Stimulated activated naive CD8-positive, alpha-beta T cell treated with anti-CD3 and anti-CD28 coated beads, Interleukin-15, amount 100 ng/mL, for 72 hours (primary cell): Measurements from ENCODE around the gene SLC38A8.
A peak's percentile ranks its signal among the peaks of the same experiment; 100 is the strongest.

ENCODE experiments used
- ATAC-seq: fragments of 150-1000 bp; cut with Tn5 transposase; 2 replicates; pipeline ENCODE4 v1.10.0; 2021; ENCODE audit warnings: mild to moderate bottlenecking, moderate library complexity
- DNase-seq, 2 donors: peaks; one replicate each; pipeline ENCODE4 v3.0.0; 2021 to 2022
- H3K27ac Mint-ChIP-seq, 2 donors: one replicate each; pipeline ENCODE4 v1.8.0; 2022; ENCODE audit warnings: mild to moderate bottlenecking in 2 of 2, mixed read lengths in 2 of 2, moderate library complexity in 2 of 2
- H3K27me3 Mint-ChIP-seq: one replicate; pipeline ENCODE4 v1.8.0; 2022; ENCODE audit warnings: mixed read lengths
- H3K4me1 Mint-ChIP-seq: one replicate; pipeline ENCODE4 v1.8.0; 2022; ENCODE audit warnings: mild to moderate bottlenecking, mixed read lengths
- H3K4me3 Mint-ChIP-seq, 2 donors: one replicate each; pipeline ENCODE4 v1.8.0; 2022; ENCODE audit warnings: mild to moderate bottlenecking in 2 of 2, mixed read lengths in 2 of 2, moderate library complexity in 1 of 2
- H3K9me3 Mint-ChIP-seq, 2 donors: one replicate each; pipeline ENCODE4 v1.8.0; 2022; ENCODE audit warnings: mixed read lengths in 2 of 2

SLC38A8 gene

DNA sequence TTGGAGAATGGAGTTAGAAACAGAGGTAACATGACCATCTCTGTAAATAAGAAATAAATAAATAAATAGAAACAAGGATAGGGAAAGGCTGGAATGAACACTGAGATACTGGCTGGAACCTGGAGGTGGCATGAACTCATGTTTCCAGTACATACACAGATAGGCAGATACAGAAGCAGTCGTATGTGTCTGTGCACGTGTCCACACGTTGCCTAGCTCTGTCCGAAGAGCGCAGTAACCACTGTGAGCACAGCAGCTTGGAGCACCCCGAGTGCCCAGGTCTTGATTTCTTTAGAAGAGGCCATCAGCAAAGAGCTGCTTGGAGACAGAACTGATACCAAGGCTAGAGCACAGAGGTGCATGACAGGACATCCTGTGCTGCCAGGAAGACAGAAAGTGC, 37.1 kb upstream of the SLC38A8 start:
- H3K4me1 Mint-ChIP-seq, result peaks cover 6% of the 10 kb centered on the region
- no peaks in the 10 kb centered on the region for H3K27me3 Mint-ChIP-seq
- H3K4me3 Mint-ChIP-seq, result no peak overlapping the region
- no peak overlapping the region for H3K27ac Mint-ChIP-seq
- DNase-seq (no peak), ATAC-seq (no peak)
- H3K9me3 Mint-ChIP-seq, result no peaks in the 10 kb centered on the region

DNA sequence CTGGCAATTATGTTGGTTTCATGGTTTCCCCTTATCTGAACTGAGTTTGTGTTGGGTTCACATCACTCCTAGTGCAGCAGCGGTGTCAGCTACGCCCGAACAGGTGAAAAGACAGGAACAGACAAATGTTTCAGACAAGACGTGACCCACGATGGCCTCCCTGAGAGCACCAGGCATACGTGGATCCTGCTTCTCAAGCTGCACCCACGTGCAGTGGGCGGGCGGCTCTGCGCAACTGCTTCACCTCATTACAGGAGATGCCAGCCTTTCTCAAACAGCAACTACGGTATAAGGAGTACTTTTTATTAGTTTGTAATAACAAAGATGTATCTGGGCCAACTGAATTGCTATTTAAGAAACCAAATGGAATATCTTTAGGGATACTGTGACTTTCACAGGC, 32.8 kb upstream of the SLC38A8 start:
- Mint-ChIP-seq H3K27me3 (no peaks in the 10 kb centered on the region), H3K27ac (no peak overlapping the region), H3K4me1 (peaks cover 6% of the 10 kb centered on the region), H3K4me3 (no peak overlapping the region), H3K9me3 (no peaks in the 10 kb centered on the region)
- ATAC-seq (no peak), DNase-seq (no peak)

DNA sequence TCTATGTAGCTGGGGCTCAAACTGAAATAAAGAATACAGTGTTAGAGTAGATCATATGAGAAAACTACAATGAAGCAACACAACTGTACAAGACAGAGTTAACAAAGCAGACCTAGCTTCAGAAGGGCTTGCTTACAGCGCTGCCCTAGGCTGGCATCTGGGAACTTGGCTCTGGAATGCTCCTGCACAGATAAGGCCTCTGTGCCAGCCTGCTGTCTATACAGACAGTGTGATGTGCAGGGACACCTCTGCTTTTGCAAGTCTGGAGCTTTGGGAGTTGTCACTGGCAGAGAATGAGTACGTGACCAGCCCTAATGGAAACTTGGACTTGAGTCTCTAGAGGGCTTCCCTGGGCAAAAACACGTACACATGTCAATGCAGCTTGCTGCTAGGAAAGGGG, 32.1 kb upstream of the SLC38A8 start:
- DNase-seq (no peak), ATAC-seq (no peak)
- H3K27ac Mint-ChIP-seq, result no peak overlapping the region
- H3K4me3 Mint-ChIP-seq, result no peak overlapping the region
- no peaks in the 10 kb centered on the region for H3K9me3 Mint-ChIP-seq
- no peaks in the 10 kb centered on the region for H3K27me3 Mint-ChIP-seq
- peaks cover 6% of the 10 kb centered on the region for H3K4me1 Mint-ChIP-seq

DNA sequence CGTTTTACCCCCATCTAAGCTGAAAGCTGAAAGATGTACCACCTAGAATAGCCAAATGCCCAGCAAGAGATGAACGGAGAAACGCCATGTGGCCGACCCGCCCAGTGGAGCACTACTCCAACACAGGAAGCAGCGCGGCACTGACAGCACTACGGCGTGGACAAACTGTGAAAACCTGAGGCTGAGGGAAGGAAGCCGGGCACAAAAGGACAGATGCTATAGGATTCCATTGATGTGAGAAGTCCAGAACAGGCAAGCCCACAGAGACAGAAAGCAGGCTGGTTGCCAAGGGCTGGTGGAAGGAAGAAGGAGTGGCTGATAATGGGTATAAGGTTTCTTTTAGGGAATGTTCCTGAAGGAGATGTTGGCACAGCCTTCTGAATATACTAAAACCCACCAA, 29.4 kb upstream of the SLC38A8 start:
- no peaks in the 10 kb centered on the region for H3K4me1 Mint-ChIP-seq
- H3K4me3 Mint-ChIP-seq, result no peak overlapping the region
- no peak for DNase-seq

DNA sequence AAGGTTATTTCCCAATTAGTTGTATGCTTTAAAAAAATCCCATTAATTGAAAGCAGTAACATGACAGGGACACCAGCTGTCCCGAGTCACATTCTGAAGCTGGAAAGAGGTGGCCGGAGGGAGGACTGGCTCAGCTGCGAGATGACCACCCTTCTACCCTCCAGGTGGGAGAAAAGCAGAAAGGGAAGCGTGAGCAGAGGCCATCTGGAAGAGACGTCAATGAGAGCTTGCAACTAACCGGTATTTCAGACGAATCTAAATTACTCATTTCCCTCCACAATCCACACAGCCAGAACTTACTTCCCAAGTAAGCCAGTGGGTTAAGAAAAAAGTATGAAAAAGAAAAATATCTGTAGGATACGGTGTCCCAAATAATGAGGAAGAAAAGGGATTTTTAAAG, 28.5 kb upstream of the SLC38A8 start:
- no peaks in the 10 kb centered on the region for H3K4me1 Mint-ChIP-seq
- ATAC-seq (no peak), DNase-seq (no peak)
- H3K4me3 Mint-ChIP-seq, result no peak overlapping the region
- no peak overlapping the region for H3K27ac Mint-ChIP-seq
- H3K27me3 Mint-ChIP-seq, result no peaks in the 10 kb centered on the region
- no peaks in the 10 kb centered on the region for H3K9me3 Mint-ChIP-seq

More for the DNA sequence above, 29.4 kb upstream of the SLC38A8 start:
- ATAC-seq, result no peak
- no peaks in the 10 kb centered on the region for H3K27me3 Mint-ChIP-seq
- H3K9me3 Mint-ChIP-seq, result no peaks in the 10 kb centered on the region
- H3K27ac Mint-ChIP-seq, result no peak overlapping the region

DNA sequence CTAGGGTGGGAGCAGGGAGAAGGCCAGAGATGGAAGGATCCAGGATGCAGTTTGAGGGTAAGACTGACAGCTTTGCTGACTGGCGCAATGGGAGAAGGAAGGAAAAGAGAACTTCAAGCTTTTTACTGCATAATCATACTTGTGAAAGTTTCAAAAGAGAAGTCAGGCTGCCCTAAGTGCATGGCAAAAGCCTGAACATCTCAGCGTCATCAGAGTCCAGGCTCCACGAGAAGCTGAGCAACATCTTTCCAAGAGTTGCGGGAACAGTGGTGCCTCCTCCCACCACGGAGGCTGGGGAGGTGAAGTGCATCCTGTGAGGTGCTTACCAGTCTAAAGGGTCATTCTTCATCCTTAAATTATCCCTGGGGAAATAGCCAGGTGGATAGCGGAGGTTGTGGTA, 26.9 kb upstream of the SLC38A8 start:
- H3K27ac Mint-ChIP-seq, result peak overlapping the region in 1 of 2 donors; percentile 72
- H3K9me3 Mint-ChIP-seq, result no peaks in the 10 kb centered on the region
- no peak overlapping the region for H3K4me3 Mint-ChIP-seq
- H3K27me3 Mint-ChIP-seq, result no peaks in the 10 kb centered on the region
- ATAC-seq (no peak), DNase-seq (no peak)
- no peaks in the 10 kb centered on the region for H3K4me1 Mint-ChIP-seq

DNA sequence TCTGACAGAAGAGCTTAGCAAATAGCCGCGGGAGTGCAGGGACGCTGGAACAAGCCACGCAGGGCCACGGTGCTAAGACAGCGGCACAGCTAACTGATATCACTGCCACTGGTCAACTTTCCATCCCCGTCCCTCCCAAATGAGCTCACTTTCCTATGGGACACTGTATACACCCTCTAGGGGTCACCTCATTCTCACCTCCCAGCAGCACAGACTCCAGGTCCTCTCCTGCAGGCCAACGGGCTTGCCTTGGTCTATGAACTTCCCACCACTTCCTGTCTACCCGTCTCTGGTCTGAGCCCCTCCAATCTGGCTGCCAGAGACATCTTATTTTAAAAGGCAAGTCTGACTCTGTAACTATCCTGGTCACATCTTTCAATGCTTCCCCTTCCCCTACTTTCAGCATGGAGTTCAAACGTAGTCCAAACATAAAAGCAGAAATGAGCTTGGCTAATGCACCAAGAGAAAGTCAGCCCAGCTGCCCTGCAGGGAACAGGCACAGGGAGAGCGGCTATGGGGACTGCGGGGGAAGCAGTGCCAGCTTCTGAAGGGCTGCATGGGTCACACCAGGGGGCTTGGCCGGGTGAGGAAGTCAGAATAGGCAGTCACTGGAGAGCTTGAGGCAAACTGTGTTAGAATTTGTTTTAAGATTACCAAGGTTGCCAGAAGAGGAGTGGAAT, 26.3 kb upstream of the SLC38A8 start:
- Mint-ChIP-seq H3K27me3 (no peaks in the 10 kb centered on the region), H3K4me3 (no peak overlapping the region)

DNA sequence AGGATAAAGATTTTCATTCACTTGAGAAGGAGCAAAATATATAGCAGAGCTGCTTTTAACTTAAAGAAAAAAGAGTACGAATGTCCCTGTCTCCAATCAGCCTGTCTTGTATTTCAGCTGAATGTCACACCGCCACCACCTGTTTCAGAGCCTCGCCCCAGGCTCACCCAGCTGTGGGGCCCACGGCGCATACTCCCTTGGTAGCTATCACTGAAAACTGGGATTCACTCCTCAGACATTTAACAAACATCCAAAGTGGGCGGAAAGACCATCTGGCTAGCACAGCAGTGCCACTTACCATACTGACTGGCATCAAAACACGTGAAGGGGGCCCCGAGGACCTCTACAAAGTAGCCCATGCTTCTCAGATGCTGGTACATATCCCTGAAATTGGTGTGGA, 25.4 kb upstream of the SLC38A8 start:
- no peak for ATAC-seq
- H3K9me3 Mint-ChIP-seq, result no peaks in the 10 kb centered on the region
- H3K4me1 Mint-ChIP-seq, result peaks cover 6% of the 10 kb centered on the region
- H3K27ac Mint-ChIP-seq, result no peak overlapping the region
- no peak overlapping the region for H3K4me3 Mint-ChIP-seq
- H3K27me3 Mint-ChIP-seq, result no peaks in the 10 kb centered on the region
- no peak for DNase-seq

More for the DNA sequence above, 26.3 kb upstream of the SLC38A8 start:
- ATAC-seq (no peak), DNase-seq (no peak)
- Mint-ChIP-seq H3K9me3 (no peaks in the 10 kb centered on the region), H3K4me1 (no peaks in the 10 kb centered on the region), H3K27ac (peak overlapping the region in 1 of 2 donors; percentile 72)

DNA sequence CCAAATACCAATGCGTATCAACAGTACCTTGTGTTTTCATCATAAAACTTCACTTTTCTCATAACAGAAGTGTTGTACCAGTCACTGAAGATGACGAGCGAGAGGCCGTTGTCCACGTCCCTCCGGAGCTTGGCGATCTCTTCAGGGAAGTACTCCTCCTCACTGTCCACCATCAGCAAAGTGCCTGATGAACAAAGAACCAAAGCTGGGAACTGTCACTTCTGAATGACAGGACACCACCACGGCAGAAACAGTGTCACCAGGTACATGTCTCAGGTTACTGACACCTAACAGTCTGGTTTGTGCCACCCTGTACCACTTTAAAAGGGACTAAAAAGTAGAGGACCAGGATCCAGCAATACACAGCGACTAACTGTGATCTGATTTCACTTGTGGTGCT, 25.0 kb upstream of the SLC38A8 start:
- Mint-ChIP-seq H3K27me3 (no peaks in the 10 kb centered on the region), H3K9me3 (no peaks in the 10 kb centered on the region), H3K4me3 (no peak overlapping the region), H3K27ac (peak overlapping the region in 1 of 2 donors; percentile 9), H3K4me1 (peaks cover 10% of the 10 kb centered on the region)
- no peak for ATAC-seq
- DNase-seq, result no peak

DNA sequence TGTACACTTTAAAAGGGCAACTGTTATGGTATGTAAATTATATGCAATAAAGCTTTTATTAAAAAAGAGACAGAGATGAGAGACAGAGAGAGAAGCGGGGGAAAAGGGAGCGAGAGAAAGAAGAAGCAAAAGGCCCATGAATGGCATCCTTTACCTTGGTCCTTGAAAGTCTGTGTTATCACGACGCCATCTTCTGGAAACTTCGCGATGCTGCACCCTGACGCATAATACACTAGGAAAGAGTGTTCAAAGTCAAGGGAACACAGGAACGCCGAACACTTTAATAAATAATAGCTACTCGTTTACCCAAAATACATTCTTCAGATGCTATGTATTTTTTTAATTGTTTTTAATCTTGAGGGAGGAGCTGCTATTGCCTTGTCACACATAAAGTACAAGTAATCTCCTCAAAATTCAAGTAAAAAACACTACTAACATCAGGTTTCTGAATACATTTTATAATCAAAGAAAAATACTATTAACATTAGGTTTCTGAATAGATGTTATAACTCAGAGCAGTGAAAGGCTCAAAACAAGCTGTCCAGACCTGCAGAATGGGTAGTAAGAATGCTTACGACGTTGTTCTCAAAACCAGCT, 23.0 kb upstream of the SLC38A8 start:
- ATAC-seq, result peak; percentile 56
- Mint-ChIP-seq H3K4me1 (peaks cover 11% of the 10 kb centered on the region), H3K9me3 (no peaks in the 10 kb centered on the region), H3K4me3 (no peak overlapping the region), H3K27me3 (no peaks in the 10 kb centered on the region), H3K27ac (no peak overlapping the region)
- peak in 1 of 2 donors; percentile 16 for DNase-seq

DNA sequence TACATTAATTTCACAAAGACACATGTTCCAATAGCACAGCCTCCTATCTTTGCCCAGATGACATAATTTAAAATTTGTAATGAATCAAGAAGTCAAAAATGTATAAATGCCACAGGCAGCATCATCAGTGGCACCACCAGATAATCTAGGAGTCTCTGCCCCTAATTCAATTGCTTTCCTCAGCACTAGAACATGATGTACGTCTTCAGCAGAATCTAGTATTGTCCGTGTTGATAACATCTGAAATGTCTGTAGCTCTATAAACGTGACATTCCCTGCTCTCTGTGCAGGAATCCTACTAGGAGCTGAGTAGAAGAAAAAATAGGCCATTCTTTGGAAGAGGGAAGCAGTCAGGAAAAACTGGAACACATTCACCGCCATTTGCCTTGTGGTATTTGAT, 21.4 kb upstream of the SLC38A8 start:
- Mint-ChIP-seq H3K4me3 (no peak overlapping the region), H3K9me3 (no peaks in the 10 kb centered on the region), H3K27me3 (no peaks in the 10 kb centered on the region), H3K27ac (peak overlapping the region in 1 of 2 donors; percentile 27), H3K4me1 (peaks cover 11% of the 10 kb centered on the region)
- DNase-seq (no peak), ATAC-seq (no peak)

DNA sequence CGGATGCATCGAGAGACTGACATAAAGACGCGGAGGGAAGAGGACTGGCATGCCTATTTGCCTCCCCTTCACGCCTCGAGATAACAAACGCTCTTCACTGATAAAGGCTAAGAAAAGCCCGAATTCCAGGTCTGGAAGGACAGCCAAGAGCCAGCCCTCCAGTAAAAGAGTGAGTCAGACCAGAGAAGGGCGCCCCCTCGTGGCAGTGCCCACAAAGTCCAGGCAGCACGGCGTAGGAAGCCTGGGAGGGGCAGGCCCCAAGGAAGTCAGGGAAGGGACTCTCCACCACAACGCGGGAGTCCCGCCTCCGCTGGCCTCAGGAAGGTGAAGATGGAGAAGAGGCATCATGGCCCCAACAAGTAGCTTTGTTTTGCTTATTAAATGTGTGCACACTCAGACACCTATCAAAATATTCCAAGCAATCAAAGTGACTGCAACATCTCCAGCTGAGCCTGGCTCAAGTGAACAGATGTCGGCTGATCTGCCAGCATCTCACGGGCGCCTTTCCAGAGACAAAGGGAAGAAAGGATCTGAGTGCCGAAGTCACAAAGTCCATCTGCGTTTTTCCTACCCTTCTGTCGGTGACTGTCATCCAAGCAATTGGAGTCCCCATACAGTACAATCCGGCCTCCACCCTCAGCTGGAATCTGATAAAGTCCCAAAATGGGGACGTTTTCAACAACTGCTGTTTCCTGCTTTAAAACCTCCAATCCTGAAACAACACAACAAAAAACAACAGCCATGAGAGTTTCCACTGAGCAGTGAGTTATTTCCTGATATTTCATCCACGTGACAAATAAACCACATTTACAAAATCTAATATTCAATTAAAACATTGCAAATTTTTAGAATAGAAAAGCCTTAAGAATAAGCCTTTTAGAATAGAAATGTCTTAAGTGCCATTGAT, 20.4 kb upstream of the SLC38A8 start:
- Mint-ChIP-seq H3K27ac (no peak overlapping the region), H3K27me3 (no peaks in the 10 kb centered on the region), H3K4me1 (peaks cover 11% of the 10 kb centered on the region), H3K4me3 (no peak overlapping the region), H3K9me3 (no peaks in the 10 kb centered on the region)
- ATAC-seq (peak; percentile 80), DNase-seq (peak; percentile 54 to 60)

DNA sequence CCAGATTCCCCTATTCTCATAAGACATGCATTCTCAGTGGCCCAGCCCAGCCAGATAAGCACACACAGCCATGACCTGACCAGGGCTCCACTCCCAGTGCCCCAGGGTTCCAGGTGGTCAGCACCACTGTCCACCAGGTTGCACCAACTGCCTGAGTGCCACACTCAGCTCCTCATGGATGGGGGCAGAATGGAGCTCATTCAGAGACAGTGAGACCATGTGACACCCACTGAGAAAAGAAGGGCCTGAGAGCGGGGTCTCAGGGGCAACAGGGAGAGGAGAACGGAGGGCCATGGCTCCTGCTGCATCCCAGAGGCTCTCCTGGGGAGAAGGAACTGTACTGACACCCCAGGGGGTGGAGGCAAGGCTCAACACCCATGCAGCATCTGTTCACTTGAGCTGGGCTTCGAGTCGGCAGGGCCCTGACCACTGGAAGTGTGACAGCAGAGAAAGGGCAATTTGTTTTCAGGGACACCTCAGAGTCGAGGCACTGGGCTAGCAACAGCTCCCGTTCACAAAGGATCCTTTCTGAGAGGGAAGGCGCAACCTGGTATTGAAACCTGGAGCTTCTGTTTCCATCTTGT, 18.7 kb upstream of the SLC38A8 start:
- no peak for ATAC-seq
- no peak for DNase-seq
- Mint-ChIP-seq H3K9me3 (no peaks in the 10 kb centered on the region), H3K4me1 (peaks cover 11% of the 10 kb centered on the region), H3K4me3 (no peak overlapping the region), H3K27ac (peak overlapping the region; percentile 52 to 78), H3K27me3 (no peaks in the 10 kb centered on the region)

DNA sequence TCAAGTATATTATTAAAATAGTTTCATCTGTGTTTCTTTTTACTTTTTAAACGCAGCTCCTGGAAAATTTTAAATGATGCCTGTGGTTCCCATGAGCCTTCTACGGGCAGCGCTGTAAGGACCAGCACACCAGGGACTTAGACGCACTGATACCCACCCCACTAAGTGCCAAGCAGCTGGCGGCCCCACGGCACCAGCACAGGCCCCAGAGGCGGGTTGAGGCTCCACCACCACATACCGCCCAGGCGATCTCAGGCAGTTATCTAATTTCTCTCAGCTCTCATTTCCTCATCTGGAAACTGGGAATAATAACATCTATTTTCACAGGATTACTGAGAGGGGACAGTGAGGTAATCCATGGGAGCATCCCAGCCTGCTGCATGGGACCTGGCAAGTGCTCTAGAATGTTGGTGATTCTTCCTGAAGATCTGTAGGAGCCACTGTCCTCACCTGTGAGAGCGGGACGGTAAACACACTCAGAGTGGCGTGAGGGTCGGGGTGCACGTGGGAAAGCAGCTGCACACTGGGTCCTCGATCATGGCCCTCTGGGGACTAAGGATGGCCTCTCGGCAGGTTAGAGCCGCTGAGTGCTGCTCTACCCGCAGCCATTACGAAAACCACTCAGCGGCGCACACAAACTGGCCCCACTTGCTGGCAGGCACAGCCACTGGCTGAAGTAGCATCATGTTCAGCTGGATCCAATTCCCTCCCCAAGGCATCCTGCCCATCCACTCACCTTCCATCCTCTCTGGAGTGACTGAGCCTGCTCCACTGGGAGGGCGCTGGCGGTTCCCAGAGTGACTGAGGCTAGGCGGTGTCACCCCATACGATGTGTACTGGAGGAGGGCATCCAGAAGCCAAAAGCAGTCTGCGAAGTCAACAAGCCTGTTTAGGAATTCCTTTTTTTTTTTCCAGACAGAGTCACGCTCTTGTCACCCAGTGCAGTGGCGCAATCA, 17.6 kb upstream of the SLC38A8 start:
- H3K27me3 Mint-ChIP-seq, result no peaks in the 10 kb centered on the region
- ATAC-seq (no peak), DNase-seq (no peak)
- H3K4me1 Mint-ChIP-seq, result peaks cover 11% of the 10 kb centered on the region
- no peak overlapping the region for H3K4me3 Mint-ChIP-seq
- H3K27ac Mint-ChIP-seq, result no peak overlapping the region
- H3K9me3 Mint-ChIP-seq, result no peaks in the 10 kb centered on the region

DNA sequence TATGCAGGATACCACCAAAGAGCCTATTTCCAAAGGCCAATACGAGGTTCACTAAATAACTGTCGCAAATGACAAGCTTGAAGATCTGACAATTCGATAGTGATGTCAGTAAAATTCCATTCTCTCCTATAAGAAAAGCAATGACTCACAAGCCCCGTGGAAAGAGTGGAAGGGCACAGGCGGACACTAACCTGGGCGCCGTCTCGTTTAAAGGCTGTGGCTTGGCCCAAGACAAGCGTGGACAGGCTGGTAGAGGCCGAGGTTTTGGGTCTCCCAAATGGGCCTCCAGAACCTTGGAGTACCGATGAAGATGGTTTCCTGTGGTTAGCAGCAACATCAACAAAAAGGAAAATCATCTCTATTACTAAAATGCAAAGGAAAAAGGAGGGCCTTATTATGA, 16.5 kb upstream of the SLC38A8 start:
- Mint-ChIP-seq H3K4me1 (peaks cover 11% of the 10 kb centered on the region), H3K27me3 (no peaks in the 10 kb centered on the region), H3K9me3 (no peaks in the 10 kb centered on the region), H3K4me3 (no peak overlapping the region), H3K27ac (peak overlapping the region in 1 of 2 donors; percentile 82)
- DNase-seq (no peak), ATAC-seq (no peak)
